PC-9 (cell line): ENCODE measurements around the gene MRRF. TPM values are rescaled to one million over a fixed set of nuclear protein-coding genes. Genes with fewer than 3 reads are reported as not detected.

Experiments
- BruUV-seq: library from RNA; stranded (reverse); fragments of 400-500 nt; replicated peaks from 2 replicates; lab custom pipeline; 2021; lab: Mats Ljungman, UMichigan
- CTCF ChIA-PET: fragments of 300-600 bp; sonication (Branson Sonifier 250); formaldehyde crosslinking; loops from one replicate; lab custom pipeline; 2022; ENCODE audit warnings: antibody characterized with exemption; lab: Charles Lee
- POLR2A ChIA-PET: fragments of 300-600 bp; sonication (Branson Sonifier 250); formaldehyde crosslinking; loops from one replicate; lab custom pipeline; 2022; ENCODE audit warnings: antibody characterized with exemption; ENCODE audit not compliant: unreplicated experiment; lab: Charles Lee
- DNase-seq, 2 experiments: peaks; one replicate each; pipeline versions ENCODE4 v3.0.0 to v3.0.0-alpha.2; 2015 to 2022; ENCODE audit warnings: mixed read lengths in 1 of 2
- H2AFZ ChIP-seq: fragments of 200-600 bp; sonication (generic); 2 replicates; pipeline ENCODE4 v1.8.1; 2017; ENCODE audit warnings: antibody characterized with exemption
- H3F3A ChIP-seq: fragments of 200-600 bp; sonication (generic); 2 replicates; pipeline ENCODE4 v1.8.1; 2017; ENCODE audit warnings: antibody characterized with exemption, mild to moderate bottlenecking, low read depth; ENCODE audit not compliant: insufficient read depth
- H3K27ac ChIP-seq: fragments of 200-600 bp; sonication (generic); 2 replicates; pipeline ENCODE4 v1.6.1; 2016; ENCODE audit warnings: mixed run types
- H3K27me3 ChIP-seq: fragments of 200-600 bp; sonication (generic); 2 replicates; pipeline ENCODE4 v1.6.1; 2016; ENCODE audit warnings: low read depth, mixed run types; ENCODE audit not compliant: insufficient read depth
- H3K36me3 ChIP-seq: fragments of 200-600 bp; sonication (generic); 2 replicates; pipeline ENCODE4 v1.6.1; 2016; ENCODE audit warnings: low read depth, mixed run types
- H3K4me1 ChIP-seq: fragments of 200-600 bp; sonication (generic); replicated peaks from 2 replicates; pipeline ENCODE4 v1.6.1; 2016; ENCODE audit warnings: mixed run types; ENCODE audit not compliant: insufficient read depth
- H3K4me2 ChIP-seq: fragments of 200-600 bp; sonication (generic); 2 replicates; pipeline ENCODE4 v1.6.1; 2017; ENCODE audit warnings: mixed run types
- H3K4me3 ChIP-seq: fragments of 200-600 bp; sonication (generic); 2 replicates; pipeline ENCODE4 v1.6.1; 2016; ENCODE audit warnings: mixed run types
- H3K79me2 ChIP-seq: fragments of 200-600 bp; sonication (generic); 2 replicates; pipeline ENCODE4 v1.6.1; 2017; ENCODE audit warnings: low read depth, mixed run types
- H3K9me2 ChIP-seq: fragments of 200-600 bp; sonication (generic); 2 replicates; pipeline ENCODE4 v1.8.1; 2017; ENCODE audit warnings: mild to moderate bottlenecking; ENCODE audit not compliant: insufficient read depth
- H3K9me3 ChIP-seq: fragments of 200-600 bp; sonication (generic); 2 replicates; pipeline ENCODE4 v1.8.1; 2016; ENCODE audit warnings: low read depth; ENCODE audit not compliant: insufficient read depth
- H4K20me1 ChIP-seq: fragments of 200-600 bp; sonication (generic); 2 replicates; pipeline ENCODE4 v1.8.1; 2017; ENCODE audit not compliant: insufficient read depth
- EZH2 ChIP-seq: fragments of 200-600 bp; sonication (generic); IDR thresholded peaks from 2 replicates; pipeline ENCODE4 v1.8.0; 2017; ENCODE audit warnings: antibody characterized with exemption, low read depth
- intact Hi-C: fragments of 100-400 bp; cut with micrococcal nuclease; formaldehyde crosslinking; loops from one replicate; pipeline ENCODE4 v1.10.0; 2022; ENCODE audit not compliant: unreplicated experiment
- total RNA-seq: library from RNA; stranded (reverse); gene quantifications from 2 replicates; pipeline ENCODE4 v1.2.3, GENCODE V29; 2021
- TF ChIP-seq, protein P1 (sequence below): fragments of 200-600 bp; sonication (generic); conservative IDR thresholded peaks from 2 replicates; pipeline ENCODE4 v1.6.1; 2017; ENCODE audit warnings: mixed run types, antibody characterized with exemption, mild to moderate bottlenecking, moderate library complexity

MRRF gene
- total RNA-seq, 1 experiment from 2014 or later, result 79.5 TPM

GRCh38 chr9:122218071-122218934 lies 46.4 kb upstream of the MRRF start:
- Histone ChIP-seq H3K79me2 (no peaks in the 10 kb centered on the region), H3K27ac (no peak overlapping the region), H3K9me3 (no peaks in the 10 kb centered on the region), H3K9me2 (no peaks in the 10 kb centered on the region), H3F3A (peaks cover 7% of the 10 kb centered on the region; the same call in 1 of the 2 replicates), H3K4me1 (no peaks in the 10 kb centered on the region), H3K36me3 (no peaks in the 10 kb centered on the region), H4K20me1 (no peaks in the 10 kb centered on the region), H3K27me3 (no peaks in the 10 kb centered on the region), H2AFZ (no peak overlapping the region), H3K4me2 (no peak overlapping the region), H3K4me3 (no peak overlapping the region)
- DNase-seq, result no peak
- intact Hi-C loops, result no loop called here
- TF ChIP-seq, protein P1, sequence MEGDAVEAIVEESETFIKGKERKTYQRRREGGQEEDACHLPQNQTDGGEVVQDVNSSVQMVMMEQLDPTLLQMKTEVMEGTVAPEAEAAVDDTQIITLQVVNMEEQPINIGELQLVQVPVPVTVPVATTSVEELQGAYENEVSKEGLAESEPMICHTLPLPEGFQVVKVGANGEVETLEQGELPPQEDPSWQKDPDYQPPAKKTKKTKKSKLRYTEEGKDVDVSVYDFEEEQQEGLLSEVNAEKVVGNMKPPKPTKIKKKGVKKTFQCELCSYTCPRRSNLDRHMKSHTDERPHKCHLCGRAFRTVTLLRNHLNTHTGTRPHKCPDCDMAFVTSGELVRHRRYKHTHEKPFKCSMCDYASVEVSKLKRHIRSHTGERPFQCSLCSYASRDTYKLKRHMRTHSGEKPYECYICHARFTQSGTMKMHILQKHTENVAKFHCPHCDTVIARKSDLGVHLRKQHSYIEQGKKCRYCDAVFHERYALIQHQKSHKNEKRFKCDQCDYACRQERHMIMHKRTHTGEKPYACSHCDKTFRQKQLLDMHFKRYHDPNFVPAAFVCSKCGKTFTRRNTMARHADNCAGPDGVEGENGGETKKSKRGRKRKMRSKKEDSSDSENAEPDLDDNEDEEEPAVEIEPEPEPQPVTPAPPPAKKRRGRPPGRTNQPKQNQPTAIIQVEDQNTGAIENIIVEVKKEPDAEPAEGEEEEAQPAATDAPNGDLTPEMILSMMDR, result no peak
- no peak for TF ChIP-seq EZH2
- ChIA-PET POLR2A (no interaction called here), CTCF (no interaction called here)
- no TSS peak for BruUV-seq

DNA sequence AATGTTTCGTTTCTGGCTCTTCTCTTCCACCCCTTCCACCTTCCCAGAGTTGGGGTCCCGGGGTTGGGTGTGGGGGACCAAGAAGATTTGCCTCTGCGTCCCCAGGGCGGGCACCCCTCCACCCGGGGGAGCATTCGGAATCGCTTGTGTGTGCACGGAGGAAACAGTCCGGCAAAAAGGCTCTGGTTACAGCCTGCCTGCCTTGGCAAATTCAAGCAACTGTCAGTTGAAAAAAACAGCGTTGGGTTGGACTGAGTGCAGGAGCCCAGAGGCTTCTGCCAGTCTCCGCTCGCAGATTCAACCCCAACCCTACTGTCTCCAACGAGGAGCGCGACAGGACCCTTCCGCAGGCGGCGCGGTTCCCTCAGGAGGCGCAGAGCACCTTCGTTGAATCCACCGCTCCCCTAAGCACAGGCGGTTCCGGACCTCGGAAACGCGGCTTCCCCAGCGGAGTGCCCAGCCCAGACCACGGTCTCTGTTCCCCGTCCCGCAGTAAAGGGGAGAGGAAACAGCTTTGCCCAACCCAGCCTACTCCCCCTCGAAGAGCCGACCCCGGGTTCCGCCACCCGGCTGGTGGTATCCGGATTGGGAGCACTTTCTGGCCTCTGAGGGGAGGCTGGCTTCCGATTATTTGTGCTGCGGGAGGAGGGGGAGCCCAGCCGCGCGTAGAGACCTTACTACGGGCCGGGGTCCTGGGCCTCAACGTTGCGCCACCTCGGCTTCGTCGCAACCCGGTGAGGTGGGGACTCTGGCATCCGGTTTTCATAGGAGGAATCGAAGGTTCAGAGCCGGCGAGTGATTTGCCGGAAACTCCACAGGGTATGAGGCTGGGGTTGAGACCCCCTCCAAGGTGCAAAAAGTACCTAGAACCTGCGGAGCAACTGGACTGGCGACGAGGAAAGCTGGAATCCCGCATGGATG lies 45.5 kb upstream of the MRRF start:
- no peaks in the 10 kb centered on the region for H3K4me1 ChIP-seq
- H4K20me1 ChIP-seq, result no peaks in the 10 kb centered on the region
- H3K79me2 ChIP-seq, result no peaks in the 10 kb centered on the region
- no peaks in the 10 kb centered on the region for H3K9me3 ChIP-seq
- POLR2A ChIA-PET, result no interaction called here
- no peak overlapping the region for H2AFZ ChIP-seq
- no peak for TF ChIP-seq EZH2
- TF ChIP-seq, protein P1, result no peak
- intact Hi-C loops, result no loop called here
- H3K27me3 ChIP-seq, result no peaks in the 10 kb centered on the region
- no peak overlapping the region for H3K27ac ChIP-seq
- CTCF ChIA-PET, result no interaction called here
- H3K4me3 ChIP-seq, result no peak overlapping the region
- BruUV-seq, result no TSS peak
- no peak overlapping the region for H3K4me2 ChIP-seq
- DNase-seq, result no peak
- no peaks in the 10 kb centered on the region for H3K9me2 ChIP-seq
- H3F3A ChIP-seq, result peaks cover 7% of the 10 kb centered on the region; the same call in 1 of the 2 replicates
- no peaks in the 10 kb centered on the region for H3K36me3 ChIP-seq

- no peak overlapping the region for H3K4me2 ChIP-seq
- H3K27ac ChIP-seq, result no peak overlapping the region
- H3K36me3 ChIP-seq, result no peaks in the 10 kb centered on the region
- ChIA-PET POLR2A (no interaction called here), CTCF (no interaction called here)
- H2AFZ ChIP-seq, result no peak overlapping the region
- no peaks in the 10 kb centered on the region for H3K9me3 ChIP-seq
- TF ChIP-seq, protein P1, result no peak
- TF ChIP-seq EZH2, result no peak
- no peak overlapping the region for H3K4me3 ChIP-seq
- intact Hi-C loops, result no loop called here
- H3F3A ChIP-seq, result peaks cover 7% of the 10 kb centered on the region; the same call in 1 of the 2 replicates
- H3K9me2 ChIP-seq, result no peaks in the 10 kb centered on the region
- H3K27me3 ChIP-seq, result no peaks in the 10 kb centered on the region
- no peaks in the 10 kb centered on the region for H3K79me2 ChIP-seq
- DNase-seq, result no peak
- no TSS peak for BruUV-seq
- no peaks in the 10 kb centered on the region for H4K20me1 ChIP-seq
- no peaks in the 10 kb centered on the region for H3K4me1 ChIP-seq
Observed at GRCh38 chr9:122219856-122220672, 44.6 kb upstream of the MRRF start.
